ENCODE measurements around the gene PPP1R14C. TPM values are rescaled to one million over a fixed set of nuclear protein-coding genes. Genes with fewer than 3 reads are reported as not detected.

The PPP1R14C gene
- total and polyA plus RNA-seq, 4 donors: 6.5 to 68.4 (median 24.0) TPM

GRCh38 chr6:150165020-150165702, 22.3 kb downstream of the PPP1R14C start:
- Histone ChIP-seq H3K27me3 (ENCODE audit: control insufficient read depth in 3 of 3, insufficient read depth in 3 of 3, low read length in 2 of 3) (no peaks in the 10 kb centered on the region), H3K4me3 (no peak overlapping the region), H3K27ac (ENCODE audit: low read depth in 1 of 2, low read length in 1 of 2) (peak overlapping the region in 1 of 2 donors; percentile 7), H3K4me1 (ENCODE audit: control insufficient read depth in 5 of 5, insufficient read depth in 5 of 5, low read length in 5 of 5) (peaks cover 0 to 4% (median 0%) of the 10 kb centered on the region in 5 donors), H3K9ac (ENCODE audit: insufficient read depth in 1 of 2, low read length in 2 of 2) (no peak overlapping the region), H3K36me3 (ENCODE audit: control insufficient read depth in 4 of 4, insufficient read depth in 4 of 4, low read length in 4 of 4) (no peaks in the 10 kb centered on the region), H3K9me3 (ENCODE audit: control insufficient read depth in 4 of 4, insufficient read depth in 3 of 4, low read length in 3 of 4) (no peaks in the 10 kb centered on the region)
- TF ChIP-seq CTCF (IDR thresholded peaks at IDR 0.05; ENCODE audit: control extremely low read depth, extremely low read depth): no peak
- no peak for DNase-seq
- ATAC-seq (ENCODE audit: insufficient read depth, low FRiP score): no peak

DNA sequence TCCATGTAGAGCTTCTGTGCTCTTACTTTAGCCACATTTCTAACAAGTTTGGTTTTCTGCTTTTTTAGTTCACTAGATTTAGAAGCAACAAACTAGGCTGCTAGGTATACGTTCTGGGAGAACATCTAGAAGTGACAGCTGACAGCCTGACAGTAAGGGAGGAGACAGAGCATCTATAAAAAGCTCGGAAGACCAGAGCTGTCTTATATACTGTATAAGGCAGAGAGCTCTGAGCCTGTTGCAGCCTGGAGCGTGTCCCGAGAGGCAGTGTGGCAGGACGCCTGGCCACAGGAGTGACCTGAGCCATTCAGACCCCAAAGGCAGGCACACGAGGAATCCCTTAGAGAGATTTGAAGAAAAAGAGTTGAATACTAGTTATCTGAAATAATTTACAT, 24.6 kb downstream of the PPP1R14C start:
- Histone ChIP-seq H3K4me3 (no peak overlapping the region), H3K36me3 (ENCODE audit: control insufficient read depth in 4 of 4, insufficient read depth in 4 of 4, low read length in 4 of 4) (no peaks in the 10 kb centered on the region), H3K27me3 (ENCODE audit: control insufficient read depth in 3 of 3, insufficient read depth in 3 of 3, low read length in 2 of 3) (no peaks in the 10 kb centered on the region), H3K9me3 (ENCODE audit: control insufficient read depth in 4 of 4, insufficient read depth in 3 of 4, low read length in 3 of 4) (no peaks in the 10 kb centered on the region), H3K27ac (ENCODE audit: low read depth in 1 of 2, low read length in 1 of 2) (peak overlapping the region in 1 of 2 donors; percentile 78), H3K4me1 (ENCODE audit: control insufficient read depth in 5 of 5, insufficient read depth in 5 of 5, low read length in 5 of 5) (peaks cover 0 to 4% (median 0%) of the 10 kb centered on the region in 5 donors), H3K9ac (ENCODE audit: insufficient read depth in 1 of 2, low read length in 2 of 2) (no peak overlapping the region)
- ATAC-seq (ENCODE audit: insufficient read depth, low FRiP score) (no peak), DNase-seq (no peak)
- no peak for TF ChIP-seq CTCF (IDR thresholded peaks at IDR 0.05; ENCODE audit: control extremely low read depth, extremely low read depth)
- 75 to 90% methylated on average over 6 of the region's 6 CpGs for WGBS, 2 donors

DNA sequence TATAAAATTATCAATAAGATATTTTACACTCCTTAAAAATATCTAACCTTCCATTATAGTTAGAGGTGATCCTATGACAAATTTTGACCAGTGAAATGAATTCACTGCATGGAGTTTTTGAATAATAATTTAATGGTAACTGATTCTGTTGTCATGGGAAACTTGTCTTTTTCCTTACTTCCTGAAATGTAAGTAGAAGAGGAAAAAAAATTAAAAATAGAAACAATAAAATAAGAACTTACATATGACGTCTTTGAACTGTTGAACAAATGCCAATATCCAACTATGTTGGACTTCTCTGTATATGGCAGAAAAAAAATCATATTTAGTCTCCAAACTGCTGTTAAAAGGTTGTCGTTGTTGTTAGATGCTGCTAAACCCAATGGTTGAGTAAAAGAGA, 26.3 kb downstream of the PPP1R14C start:
- no peak for DNase-seq
- Histone ChIP-seq H3K4me1 (ENCODE audit: control insufficient read depth in 5 of 5, insufficient read depth in 5 of 5, low read length in 5 of 5) (peaks cover 0 to 4% (median 0%) of the 10 kb centered on the region in 5 donors), H3K27ac (ENCODE audit: low read depth in 1 of 2, low read length in 1 of 2) (no peak overlapping the region), H3K4me3 (no peak overlapping the region), H3K36me3 (ENCODE audit: control insufficient read depth in 4 of 4, insufficient read depth in 4 of 4, low read length in 4 of 4) (no peaks in the 10 kb centered on the region), H3K9me3 (ENCODE audit: control insufficient read depth in 4 of 4, insufficient read depth in 3 of 4, low read length in 3 of 4) (no peaks in the 10 kb centered on the region), H3K9ac (ENCODE audit: insufficient read depth in 1 of 2, low read length in 2 of 2) (no peak overlapping the region), H3K27me3 (ENCODE audit: control insufficient read depth in 3 of 3, insufficient read depth in 3 of 3, low read length in 2 of 3) (no peaks in the 10 kb centered on the region)
- WGBS, 2 donors: 56 to 59% methylated on average over 2 of the region's 2 CpGs
- TF ChIP-seq CTCF (IDR thresholded peaks at IDR 0.05; ENCODE audit: control extremely low read depth, extremely low read depth): no peak
- ATAC-seq (ENCODE audit: insufficient read depth, low FRiP score): no peak

GRCh38 chr6:150169609-150170008, 26.8 kb downstream of the PPP1R14C start:
- no peak for TF ChIP-seq CTCF (IDR thresholded peaks at IDR 0.05; ENCODE audit: control extremely low read depth, extremely low read depth)
- DNase-seq (no peak), ATAC-seq (ENCODE audit: insufficient read depth, low FRiP score) (no peak)
- H3K36me3 ChIP-seq (ENCODE audit: control insufficient read depth in 4 of 4, insufficient read depth in 4 of 4, low read length in 4 of 4): no peaks in the 10 kb centered on the region
- H3K9ac ChIP-seq (ENCODE audit: insufficient read depth in 1 of 2, low read length in 2 of 2): no peak overlapping the region
- H3K9me3 ChIP-seq (ENCODE audit: control insufficient read depth in 4 of 4, insufficient read depth in 3 of 4, low read length in 3 of 4): no peaks in the 10 kb centered on the region
- H3K27me3 ChIP-seq (ENCODE audit: control insufficient read depth in 3 of 3, insufficient read depth in 3 of 3, low read length in 2 of 3): no peaks in the 10 kb centered on the region
- peaks cover 0 to 4% (median 0%) of the 10 kb centered on the region in 5 donors for H3K4me1 ChIP-seq (ENCODE audit: control insufficient read depth in 5 of 5, insufficient read depth in 5 of 5, low read length in 5 of 5)
- H3K4me3 ChIP-seq: no peak overlapping the region
- WGBS, 2 donors: 89 to 93% methylated on average over 4 of the region's 4 CpGs
- H3K27ac ChIP-seq (ENCODE audit: low read depth in 1 of 2, low read length in 1 of 2): no peak overlapping the region

Data from lung (tissue), 12 donors.